GM18519 (cell line): Measurements from ENCODE around the gene LHPP.

ENCODE experiments used
- ATAC-seq: cut with Tn5 transposase; IDR thresholded peaks from one replicate; pipeline ENCODE4 v1.9.1; 2021; ENCODE audit warnings: mild to moderate bottlenecking, moderate library complexity; ENCODE audit not compliant: unreplicated experiment, low FRiP score

Gene LHPP

DNA sequence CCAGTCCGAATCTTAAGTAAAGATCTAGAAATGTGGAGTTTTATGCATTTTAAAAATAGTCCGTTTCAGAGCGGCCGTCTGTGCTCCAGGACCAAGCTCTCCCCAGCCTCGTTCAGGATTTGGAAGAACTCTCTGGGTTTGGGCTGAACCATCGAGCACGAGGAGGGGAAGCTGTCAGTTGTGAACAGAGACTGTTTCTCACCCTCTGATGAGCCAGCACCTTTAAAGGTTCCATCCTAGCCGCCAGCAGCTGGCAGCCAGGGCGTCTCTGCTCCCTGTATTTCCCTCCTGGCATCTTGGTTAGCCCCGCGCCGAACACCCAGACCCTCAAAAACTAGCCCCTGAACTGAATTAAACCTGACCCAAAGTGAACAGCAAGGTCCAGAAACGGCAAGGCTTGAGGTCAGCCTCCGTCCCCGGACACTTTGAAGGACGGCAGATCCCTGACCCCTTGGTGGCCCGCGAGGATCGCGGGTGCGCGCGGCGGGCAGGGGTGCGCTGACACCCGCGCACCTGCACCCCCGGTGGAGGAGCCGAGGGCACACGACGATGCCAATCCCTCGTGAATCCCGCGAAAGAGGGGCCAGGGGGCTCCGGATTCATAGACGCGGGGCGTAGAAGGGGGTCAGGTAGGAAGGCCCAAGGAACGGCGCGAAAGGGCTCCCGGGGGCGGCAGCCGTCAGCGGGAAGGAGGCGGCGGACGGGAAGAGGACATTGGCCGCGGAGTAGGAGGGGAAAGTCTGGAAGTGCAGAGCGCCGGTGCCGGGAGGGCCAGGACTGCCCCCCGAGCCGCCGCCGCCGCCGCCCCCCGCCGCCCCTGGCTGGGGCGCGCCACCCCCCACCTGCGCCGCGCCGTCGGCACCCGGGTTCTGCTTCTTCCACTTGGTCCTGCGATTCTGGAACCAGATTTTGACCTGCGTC is 14.5 kb upstream of the LHPP start:
- no peak for ATAC-seq

DNA sequence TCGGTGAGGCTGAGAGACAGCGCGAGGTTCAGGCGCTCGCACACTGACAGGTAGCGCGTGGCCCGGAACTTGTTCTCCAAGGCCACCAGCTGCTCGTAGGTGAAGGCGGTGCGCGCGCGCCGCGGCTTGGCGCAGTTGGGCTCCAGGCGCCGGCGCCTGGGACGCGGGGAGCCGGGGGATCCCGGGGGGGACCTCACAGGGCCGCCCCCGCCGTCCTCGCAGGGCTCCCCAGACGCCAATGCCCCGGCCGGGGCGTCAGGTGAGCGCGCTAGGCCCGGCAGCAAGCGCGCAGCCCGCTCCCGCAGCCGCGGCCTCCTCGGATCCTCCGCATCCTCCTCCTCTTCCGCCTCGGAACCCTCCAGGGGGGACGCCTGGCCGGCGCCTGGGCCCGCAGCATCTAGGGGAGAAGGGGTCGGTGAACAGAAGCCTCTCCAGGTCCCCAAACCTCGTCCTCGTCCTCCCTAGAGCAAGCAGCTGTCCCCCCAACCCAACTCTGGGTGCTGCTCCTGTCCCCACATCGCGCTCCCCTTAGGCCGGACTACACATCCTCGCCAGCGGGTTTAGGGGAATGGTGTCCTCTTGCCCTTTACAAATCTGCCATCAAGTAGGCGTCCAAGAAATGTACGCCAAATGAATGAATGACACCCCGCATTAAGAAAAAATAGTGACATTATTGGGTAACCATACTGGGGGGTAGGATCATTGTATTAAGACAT is 13.7 kb upstream of the LHPP start:
- ATAC-seq, result no peak

DNA sequence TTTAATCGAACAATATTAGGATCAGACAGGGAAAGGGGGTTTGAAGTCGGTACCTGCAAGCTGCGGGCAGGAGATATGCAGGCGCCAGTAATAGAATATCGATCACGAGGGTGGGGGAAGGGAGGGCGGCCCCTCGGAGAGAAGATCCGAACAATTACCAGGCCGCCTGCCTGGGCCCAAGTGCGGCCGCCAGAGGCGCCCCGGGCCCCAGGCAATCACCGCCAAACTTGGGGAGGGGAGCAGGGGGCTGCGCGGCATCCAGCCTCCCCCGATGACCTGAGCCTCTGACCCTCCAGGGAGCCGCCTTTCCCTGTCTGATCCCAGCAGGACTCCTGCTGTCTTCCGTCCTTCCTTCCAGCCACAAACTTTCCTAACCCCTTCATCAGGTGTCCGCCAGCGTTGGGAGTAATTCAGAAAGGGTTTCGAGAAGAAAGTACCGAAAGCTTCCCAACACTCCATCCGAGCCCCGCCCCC is 12.9 kb upstream of the LHPP start:
- ATAC-seq, result no peak

DNA sequence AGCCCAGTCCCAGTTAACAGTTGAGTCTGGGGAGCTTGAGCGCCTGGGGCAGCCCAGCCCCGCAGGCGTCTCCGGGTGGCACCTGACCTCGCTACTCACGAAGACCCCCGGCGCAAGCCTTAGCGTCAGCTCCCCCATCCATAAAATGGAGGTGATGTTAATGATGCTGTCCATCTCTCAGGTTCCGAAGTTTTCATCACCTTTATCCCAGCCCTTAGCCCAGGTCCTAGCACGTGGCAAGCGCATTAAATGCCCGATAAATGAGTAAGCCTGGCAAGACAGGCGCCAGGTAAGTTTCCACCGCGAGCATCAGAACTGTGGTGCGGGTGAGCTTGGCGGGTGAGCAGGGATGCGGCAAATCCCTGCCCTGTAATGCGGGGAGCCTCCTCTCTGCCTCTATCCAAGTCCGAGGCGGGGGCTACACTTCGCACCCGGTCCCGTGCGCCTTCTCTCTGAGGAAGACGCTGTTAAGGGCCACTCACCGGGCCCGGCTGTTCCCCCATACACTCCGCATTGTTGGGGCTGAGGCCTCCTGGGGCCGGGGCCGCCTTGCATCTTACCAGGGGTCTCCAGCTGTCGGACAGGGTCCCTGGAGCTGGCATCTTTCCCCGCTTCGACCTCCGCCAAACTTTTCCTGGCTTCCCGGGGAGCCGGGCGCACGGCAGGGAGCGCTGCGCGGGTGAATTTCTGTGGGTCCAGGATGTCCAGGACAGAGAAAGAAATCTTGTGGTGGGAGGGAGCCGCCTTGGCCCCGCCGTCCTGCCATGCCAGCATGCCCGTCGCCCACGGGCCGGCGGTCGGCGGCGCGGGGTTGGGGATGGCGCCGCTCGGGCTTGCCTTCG is 12.2 kb upstream of the LHPP start:
- no peak for ATAC-seq

DNA sequence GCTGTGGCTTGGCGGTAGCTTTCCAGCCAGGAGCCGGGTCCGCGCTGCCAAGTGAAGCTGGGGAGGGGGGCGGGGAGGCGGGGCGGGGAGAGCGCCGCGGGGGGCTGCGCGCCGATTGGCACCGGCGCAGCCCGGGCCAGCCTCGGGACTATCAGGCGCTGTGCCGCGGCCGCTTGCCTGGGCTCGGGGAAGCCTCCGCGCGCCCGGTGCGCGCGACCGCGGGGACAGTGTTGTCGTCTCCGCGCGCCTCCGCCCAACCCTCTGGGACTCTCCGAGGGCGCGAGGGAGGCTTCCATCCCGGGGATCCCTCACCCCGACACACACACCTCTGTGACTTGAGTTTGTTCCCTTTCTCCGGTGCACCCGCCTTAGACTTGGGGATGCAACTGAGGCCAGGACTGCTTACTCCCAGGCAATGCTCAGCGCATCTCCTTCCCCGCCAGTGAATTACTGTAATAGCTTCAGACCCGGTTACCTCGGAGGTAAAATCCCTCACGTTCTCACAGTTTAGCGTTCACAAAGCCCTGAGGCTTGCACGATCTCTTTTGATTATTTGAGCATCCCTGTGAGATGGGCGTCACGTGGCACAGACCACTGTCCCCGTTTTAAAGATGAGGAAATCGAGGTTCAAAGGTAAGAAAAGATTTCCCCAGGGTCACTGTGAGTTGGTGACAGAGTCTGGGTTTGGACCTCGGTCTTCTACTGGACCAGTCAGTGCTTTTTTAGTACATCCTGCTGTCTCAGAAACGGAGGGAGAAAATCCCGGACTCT is 11.4 kb upstream of the LHPP start, which contains the start of gene NKX1-2:
TSS of gene NKX1-2 (minus strand) at position 24 of the 771 bp plus-strand sequence. CDS start 92 bp downstream, outside the sequence.
- no peak for ATAC-seq

DNA sequence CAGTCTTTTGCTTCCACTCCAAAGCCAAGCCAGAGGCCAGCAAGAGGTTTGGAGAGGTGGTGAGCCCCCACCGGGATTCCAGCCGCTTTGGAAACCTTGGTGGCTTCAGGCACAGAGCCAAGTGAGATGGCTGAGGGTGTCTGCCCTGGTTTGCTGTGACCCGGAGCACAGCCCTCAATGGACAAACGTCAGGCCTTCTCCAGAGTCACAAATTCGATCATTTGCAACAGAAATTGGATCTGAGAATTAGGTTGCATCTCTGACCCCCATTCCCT is 10.9 kb upstream of the LHPP start:
- ATAC-seq, result no peak

DNA sequence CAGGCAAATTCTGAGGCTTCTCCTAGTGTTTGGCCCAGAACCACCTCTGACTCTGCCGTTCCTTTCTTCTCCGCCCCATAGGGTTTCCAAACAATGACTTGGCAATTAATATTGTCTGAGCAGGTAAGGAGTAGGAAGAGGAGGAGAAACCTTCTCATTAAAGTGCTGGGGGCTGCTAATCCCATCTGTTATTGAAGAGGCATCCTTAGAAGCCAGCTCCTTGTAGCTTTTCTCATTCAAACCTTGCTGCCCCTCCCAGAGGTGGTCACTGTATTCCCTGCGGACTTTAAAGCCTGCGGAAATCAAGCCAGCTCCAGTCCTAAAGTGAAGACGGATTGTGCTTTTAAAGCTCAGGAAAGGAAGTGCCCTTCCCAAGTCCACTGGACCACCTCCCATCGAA is 10.3 kb upstream of the LHPP start:
- no peak for ATAC-seq

DNA sequence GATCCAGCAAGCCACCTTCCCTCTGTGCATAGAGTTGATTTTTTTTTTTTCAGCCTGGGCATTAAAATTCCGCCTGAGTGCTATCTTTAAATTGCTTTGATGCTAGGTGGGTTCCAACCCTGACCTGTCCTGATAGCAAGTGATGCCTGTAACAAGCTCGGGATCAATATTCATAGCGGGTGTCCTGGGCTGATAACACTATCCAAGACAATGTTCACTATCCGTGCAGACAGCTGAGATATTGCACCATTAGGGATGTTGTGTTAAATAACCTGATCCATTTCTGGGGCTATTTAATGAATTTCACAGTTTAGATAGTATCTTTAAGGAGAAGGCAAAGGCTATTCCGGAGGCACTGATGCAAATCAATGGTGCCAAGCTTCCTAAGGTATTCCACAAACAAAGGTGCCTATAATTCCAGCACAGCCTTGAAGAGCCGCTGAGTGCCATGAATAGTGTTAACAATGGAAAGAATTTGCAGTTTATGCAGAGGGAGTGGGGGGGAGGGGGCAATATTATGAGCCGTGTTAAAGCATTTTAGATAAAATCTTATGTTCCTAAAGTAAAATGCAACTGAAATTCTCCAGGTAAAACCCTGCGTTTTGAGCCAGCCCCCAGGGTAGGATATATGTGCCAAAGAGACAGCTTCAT is 7.5 kb upstream of the LHPP start:
- ATAC-seq, result no peak

DNA sequence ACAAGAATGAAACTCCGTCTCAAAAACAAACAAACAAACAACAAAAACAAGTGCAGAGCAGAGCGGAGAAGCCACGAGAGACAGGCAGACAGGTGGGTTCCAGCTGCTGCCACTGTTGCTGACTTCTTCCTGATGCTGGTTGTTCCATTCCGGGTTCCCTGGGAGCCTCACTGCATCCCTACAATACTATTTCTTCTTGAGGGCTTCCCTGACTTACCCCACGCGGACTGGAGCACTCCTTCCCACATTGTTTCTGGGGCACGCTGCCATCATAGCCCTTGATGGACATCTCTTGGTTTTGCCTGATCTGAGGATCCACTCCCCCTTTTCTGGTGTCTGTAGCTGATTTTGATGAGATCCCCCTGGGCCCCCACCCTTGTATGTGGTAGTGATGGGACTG is 6.2 kb upstream of the LHPP start:
- ATAC-seq, result no peak

DNA sequence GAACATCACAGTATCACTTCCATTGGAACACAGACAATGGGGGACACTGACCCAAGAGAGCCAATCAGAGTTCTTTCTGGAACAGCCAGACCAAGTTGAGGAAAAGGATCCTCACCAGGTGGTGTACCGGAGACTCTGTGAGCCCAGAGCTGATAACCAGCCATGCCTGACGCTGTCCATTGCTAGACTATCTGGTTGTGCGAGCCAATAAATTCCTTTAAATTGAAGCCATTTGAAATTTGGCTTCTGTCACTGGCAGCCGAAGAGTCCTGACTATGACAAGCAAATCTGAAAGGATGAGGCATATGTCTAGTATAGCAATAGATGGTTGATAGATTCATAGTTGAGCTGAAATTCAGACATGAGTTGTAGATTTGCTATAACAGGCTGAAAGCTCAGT is 3.1 kb upstream of the LHPP start:
- no peak for ATAC-seq

DNA sequence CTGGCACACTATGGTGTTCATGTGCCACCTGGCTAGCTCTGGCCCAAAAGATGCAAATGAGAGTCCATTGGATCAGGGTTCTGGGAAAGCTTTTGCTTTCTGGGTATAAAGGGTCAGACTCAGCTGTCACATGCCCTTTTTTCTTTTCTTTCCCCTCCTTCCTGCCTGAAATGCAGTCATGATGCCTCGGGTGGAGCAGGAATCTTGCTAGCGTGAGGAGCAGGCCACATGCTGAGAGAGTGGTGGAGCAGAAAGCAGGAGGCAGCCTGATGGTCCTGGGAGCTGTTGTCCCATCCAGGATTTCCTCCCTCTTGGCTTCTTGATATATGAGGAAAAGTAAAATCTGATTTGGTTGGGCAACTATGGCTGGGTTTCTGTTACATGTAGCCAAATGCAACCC is 2.7 kb upstream of the LHPP start:
- no peak for ATAC-seq

DNA sequence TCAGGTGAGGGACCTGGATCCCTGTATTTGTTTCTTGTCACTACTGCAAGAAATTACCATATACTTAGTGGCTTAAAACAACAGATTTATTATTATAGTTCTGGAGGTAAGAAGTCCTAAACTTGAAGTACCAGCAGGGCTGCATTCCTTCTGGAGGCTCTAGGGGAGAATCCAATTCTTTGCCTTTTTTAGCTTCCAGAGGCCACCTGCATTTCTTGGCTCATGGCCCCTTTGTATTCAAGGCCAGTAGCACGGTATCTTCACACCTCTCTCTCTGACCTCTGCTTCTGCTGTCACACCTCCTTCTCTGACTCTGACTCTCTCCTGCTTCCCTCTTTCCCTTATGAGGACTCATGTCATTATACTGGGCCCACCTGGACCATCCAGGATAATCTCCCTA is 2.2 kb upstream of the LHPP start:
- no peak for ATAC-seq

DNA sequence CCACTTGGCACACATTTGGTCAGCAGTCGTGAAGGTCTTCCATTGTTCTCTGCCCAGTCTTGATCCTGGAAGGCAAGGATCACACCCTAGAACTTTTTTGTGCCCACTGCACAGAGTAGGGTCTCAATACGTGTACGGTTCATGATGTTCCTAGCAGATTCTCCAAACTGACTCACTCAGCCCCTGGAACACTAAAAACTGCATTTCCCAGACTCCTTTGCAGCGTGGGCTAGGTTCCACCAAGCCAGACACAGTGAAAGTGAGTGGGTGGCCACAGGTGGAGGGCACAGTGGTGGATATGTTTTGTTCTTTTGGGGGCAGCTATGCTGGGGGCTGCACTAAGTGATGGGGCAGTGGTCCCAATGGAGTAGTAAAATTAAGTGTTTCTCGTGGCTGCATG is 1.5 kb upstream of the LHPP start:
- no peak for ATAC-seq

DNA sequence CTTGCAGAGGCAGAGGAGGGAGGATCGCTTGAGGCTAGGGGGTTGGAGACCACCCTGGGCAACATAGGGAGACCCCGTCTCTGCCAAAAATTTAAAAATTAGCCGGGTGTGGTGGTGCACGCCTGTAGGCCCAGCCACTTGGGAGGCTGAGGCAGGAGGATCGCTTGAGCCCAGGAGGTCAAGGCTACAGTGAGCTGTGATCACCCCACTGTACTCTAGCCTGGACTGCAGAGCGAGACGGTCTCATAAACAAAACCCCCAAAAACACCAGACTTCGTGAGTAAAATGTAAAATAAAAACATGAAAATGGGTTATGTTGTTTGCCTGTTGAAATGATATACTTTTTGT is 699 bp downstream of the LHPP start:
- ATAC-seq, result no peak

DNA sequence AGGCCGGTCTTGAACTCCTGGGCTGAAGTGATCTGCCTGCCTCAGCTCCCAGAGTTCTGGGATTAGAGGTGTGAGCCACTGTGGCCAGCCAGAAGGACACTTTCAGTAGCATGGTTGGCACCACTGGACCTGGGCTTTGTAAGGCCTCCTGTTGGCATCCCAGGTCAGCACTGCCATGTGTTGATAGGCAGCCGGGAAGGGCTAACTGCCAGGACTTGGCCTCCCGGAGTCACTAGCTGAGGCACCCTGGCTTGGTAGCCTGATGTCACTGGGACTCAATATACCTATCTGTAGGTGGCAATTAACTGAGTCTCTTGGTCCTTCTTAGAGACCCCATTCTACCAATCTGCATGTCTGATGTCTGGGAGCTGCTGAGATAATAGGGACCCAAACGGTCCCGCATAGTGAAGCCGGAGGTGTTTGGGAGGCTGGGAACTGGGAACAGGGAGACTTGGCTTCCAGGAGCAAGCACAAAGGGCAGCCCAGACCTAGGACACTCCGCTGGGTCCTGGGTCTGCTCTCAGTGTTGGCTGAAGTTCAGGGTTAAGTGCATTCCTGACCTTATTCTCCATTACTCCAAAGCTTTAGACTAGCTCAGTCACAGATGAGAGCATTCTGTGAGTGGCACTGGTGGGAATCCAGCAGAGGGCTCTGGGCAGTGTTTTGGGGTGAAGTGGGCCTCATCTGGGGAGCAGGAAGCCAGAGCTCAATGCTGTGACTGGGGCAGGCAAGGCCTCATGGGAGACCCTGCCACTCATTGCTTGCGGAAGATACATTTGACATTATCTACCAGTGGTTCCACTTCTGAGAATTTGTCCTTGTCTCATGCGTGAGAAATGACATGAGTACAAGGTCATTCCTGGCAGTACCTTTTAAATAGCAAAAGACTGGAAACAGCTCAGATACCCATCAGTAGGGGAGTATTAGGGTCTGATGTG is 2.7 kb downstream of the LHPP start:
- no peak for ATAC-seq

DNA sequence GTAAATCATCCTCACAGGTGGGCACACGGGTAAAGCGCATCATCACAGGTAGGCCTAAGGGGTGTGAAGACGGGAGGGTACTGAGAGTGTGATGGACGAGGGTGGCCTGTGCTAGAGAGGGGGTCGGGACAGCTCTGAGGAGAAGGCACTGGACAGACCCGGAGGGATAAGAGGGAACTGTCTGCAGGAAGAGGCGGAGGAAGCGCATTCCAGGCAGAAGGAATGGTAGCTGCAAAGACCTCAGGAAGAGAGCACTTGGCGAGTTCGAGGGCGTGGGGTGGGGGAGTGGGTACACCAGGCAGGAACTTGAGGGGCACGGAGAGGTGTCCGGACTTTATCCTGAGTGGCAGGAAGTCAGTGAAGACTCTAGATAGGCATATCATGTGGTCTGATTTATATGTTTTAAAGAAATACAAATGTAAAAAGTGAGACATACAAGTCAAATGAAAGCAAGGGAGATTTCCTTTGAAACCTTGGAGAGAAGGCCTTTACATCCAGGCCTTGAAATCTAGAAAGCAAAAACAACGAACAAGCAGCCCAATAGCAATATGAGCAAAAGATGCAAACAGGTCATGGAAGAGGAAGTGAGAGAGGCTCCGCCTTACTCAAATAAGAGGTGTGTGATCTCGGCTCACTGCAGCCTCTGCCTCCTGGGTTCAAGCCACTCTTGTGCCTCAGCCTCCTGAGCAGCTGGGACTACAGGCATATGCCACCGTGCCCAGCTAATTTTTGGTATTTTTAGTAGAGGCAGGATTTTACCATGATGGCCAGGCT is 3.6 kb downstream of the LHPP start:
- ATAC-seq, result no peak

DNA sequence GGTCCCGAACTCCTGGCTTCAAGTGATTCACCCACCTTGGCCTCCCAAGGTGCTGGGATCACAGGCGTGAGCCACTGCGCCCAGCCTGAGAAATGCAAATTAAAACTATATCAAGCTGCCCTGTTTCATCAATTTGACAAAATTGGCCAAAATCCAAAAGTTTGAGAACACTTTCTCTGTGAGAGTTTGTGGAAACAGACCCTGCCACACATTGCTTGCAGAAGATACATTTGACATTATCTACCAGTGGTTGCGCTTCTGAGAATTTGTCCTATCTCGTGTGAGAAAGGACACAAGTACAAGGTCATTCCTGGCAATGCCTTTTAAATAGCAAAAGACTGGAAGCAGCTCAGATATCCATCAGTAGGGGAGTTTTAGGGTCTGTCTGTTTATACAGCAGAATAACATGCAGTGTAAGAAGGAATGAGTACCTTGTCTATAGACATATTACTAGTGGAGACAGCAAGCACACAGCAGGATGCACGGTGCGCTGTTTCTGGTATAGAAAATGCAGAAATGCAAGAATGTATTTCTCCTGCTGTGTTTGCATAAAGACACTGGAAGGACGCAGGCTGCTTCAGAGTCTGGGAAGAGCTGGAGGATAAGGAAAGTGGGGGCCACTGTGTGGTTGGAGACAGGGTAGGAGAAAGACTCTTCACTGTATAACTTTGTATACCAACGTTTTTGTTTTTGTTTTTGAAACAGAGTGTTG is 4.3 kb downstream of the LHPP start:
- no peak for ATAC-seq
